Inflammatory macrophage treated with lipopolysaccharide for 4 hours (primary cell): ENCODE measurements around the gene FBXL5.
A peak's percentile ranks its signal among the peaks of the same experiment; 100 is the strongest.

Source experiments
- DNase-seq: peaks from one replicate; pipeline ENCODE4 v3.0.0-alpha.2; 2020

FBXL5 gene

GRCh38 chr4:15676899-15677298 lies 21.7 kb upstream of the FBXL5 start:
- no peak for DNase-seq

DNA sequence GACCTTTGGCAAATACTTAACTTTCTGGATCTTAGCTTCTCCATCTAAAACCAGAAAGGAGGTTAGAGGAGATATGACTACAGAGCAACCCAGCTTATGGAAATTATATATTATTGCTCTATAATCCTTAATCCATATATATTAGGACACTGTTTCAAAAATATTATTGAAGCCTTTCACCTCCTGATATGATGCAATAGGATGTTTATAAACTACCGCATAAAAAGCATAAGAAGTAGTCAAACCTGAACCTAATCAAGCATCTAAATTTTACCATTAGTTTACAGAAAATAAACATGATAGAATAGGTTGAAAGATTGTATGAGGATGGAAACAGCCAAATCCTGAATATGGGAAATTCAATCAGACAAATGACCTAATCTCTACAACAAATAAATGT lies 20.9 kb upstream of the FBXL5 start:
- DNase-seq, result no peak

- DNase-seq, result peak; percentile 66
Observed at GRCh38 chr4:15675356-15675755, 20.2 kb upstream of the FBXL5 start.

- no peak for DNase-seq
Observed at GRCh38 chr4:15674926-15675325, 19.8 kb upstream of the FBXL5 start.

- DNase-seq, result peak; percentile 68
Observed at GRCh38 chr4:15674046-15674445, 18.9 kb upstream of the FBXL5 start.

GRCh38 chr4:15673337-15673736 lies 18.2 kb upstream of the FBXL5 start:
- no peak for DNase-seq

DNA sequence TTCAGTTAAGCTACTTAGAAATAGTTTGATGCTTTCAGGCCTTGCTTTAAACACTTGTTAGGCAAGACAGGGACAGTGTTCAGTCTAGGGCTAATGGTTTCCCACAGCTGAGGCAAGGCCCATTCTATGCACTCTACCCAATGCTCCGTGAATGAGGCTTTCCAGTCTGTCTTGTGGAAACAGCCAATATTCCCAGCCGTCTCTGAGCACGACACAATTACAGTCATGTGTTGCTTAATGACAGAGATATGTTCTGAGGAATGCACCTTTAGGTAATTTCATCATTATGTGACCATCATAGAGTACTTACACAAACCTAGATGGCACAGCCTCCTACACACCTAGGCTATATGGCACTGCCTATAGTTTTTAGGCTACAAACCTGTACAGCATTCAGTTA lies 16.9 kb upstream of the FBXL5 start:
- no peak for DNase-seq

- no peak for DNase-seq
Observed at GRCh38 chr4:15670576-15670975, 15.4 kb upstream of the FBXL5 start.

GRCh38 chr4:15668566-15669435 lies 13.6 kb upstream of the FBXL5 start:
- no peak for DNase-seq

DNA sequence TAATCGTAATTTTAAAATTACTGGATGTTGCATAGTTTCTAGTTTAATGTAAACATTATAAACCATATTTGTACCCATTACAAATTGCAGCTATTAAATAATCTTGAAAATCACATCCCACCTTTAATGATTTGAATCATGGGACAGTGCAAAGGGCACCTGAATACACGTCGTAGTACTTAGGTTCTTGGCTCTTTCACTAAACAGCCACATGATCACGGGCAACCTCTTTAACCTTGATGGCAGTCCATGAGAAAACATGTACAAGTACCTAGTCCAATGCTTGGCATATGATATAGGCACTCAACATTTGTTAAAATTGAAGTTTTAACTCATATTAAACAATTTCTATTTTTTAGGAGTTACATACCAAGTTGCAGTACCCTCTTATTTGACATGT lies 11.8 kb upstream of the FBXL5 start:
- DNase-seq, result no peak

DNA sequence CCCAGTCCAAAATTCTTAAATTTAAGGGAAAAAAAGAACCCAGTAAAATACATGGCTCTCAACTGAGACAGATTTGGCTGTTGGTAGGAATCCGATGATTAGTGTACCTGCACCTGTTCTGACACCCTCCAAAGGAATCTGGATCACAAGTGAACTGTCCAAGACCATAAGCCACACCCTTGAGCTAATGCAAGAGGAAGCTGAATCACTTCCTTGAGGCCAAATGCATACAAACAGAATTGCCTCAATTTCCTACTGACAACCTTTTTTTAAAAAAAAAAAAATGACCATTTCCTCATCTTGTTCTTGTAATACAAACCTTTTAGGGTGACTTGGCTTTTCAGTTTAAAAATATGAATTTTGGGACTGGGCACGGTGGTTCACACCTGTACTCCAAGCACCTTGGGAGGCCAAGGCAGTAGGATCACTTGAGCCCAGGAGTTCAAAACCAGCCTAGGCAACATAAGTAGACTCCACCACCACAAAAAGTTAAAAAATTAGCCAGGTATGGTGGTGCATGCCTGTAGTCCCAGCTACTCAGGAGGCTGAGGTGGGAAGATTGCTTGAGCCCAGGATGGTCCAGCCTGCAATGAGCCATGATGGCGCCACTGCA lies 10.7 kb upstream of the FBXL5 start:
- DNase-seq, result peak; percentile 95

DNA sequence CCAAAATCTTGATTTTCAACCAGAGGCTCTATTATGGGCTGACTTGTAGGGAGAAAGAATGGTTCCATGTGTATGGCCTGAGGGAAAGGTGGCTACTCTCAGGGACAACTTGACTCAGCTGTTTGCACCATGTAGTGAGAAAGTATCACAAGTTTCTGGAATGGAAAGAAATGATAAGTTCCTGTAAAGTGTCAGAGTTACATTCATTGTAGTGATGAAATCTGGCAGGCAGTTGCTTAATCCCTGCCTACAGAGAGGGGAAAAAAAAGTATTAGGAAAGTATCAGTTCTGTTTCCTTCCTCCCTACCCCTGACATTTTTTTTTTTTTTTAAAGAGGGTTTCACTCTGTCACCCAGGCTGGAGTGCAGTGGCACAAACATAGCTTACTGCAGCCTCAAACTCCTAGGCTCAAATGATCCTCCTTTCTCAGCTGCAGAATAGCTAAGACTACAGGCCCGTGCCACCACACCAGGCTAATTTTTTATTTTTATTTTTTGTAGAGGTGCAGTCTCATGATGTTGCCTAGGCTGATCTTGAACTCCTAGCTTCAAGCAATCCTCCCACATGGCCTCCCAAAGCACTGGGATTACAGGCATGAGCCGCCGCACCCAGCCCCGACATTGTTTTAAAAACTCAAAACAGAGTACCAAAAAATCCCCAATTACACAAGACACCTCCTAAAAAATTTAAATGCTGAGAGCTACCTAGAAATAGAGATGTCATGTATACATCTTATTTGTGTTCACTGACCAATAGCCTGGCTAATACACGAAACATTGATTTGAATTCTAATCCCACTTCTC lies 4.8 kb upstream of the FBXL5 start:
- peak; percentile 98 for DNase-seq

DNA sequence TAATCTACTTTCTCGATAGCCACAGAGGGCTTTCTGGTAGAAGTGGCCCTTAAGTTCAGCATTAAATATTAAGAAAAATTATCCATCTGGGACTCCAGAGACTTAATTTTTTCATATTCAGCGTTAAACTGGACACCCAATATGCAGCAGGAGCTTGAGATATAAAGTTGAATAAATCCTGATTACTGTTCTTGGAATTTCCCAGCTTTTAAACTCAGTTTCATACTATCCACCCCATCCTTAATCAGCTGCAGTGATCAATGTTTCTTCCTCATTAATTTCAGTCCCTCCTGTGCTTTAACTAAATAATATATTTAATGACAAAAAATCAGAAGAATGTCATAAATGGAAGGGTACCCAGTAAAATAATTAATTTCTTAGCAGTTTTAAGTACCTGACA lies 3.6 kb upstream of the FBXL5 start:
- DNase-seq, result peak; percentile 46

DNA sequence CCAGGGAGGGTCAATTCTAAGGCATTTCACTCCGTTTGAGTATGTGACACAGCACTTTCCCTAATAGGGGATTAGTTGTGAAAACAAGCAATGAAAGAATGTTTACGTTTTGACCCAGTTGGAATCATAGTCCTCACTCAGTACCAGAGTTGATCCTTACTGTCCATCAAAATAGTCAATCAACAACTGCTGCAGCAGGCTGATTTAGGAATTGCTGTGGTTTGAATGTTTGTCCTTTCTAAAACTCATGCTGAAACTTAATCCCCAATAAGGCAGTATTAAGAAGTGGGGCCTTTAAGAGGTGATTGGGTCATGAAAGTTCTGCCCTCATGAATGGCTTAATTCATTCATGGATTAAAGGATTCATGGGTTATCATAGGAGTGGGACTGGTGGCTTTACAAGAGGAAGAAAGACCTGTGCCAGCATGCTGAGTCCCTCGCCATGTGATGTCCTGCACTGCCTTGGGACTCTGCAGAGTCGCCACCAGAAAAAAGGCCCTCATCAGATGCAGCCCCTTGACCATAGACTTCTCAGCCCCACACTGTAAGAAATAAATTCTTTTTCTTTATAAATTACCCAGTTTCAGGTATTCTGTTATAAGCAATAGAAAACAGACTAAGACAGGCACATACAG lies 3.1 kb upstream of the FBXL5 start:
- peak; percentile 54 for DNase-seq

- peak; percentile 39 for DNase-seq
Observed at GRCh38 chr4:15657366-15657765, 2.2 kb upstream of the FBXL5 start.

GRCh38 chr4:15656038-15656470 lies 897 bp upstream of the FBXL5 start:
- DNase-seq, result no peak

DNA sequence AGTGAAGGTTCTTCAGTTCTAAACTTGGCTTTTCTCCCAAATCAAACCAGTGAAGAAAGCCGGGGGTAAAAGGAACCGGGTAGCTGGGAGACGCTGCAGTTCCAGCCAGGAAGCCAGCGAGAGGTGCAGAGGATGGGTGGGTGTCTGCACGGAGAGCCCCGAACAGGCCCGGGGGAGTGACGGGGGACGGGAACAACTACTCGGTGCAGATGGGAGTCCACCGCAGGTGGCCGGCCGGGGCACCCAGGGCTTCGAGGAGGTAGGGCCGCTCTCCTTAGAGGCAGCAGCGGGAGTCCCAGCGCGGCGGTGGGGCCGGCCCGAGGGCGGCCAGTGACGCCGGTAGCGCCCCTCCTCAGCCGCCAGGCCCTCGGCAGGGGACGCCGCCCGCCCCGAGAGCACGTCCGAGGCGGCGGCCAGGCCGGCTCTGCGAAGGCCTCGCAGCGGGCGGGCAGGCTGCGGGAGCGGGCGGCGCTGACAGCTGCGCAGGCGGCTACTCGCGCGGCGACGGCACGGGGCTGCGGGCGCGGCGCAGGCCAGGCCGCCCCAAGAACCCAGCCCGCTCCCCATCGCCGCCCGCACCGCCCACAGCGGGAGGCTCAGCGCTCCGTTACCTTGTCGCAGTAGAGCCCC lies 449 bp downstream of the FBXL5 start:
- DNase-seq, result peak; percentile 39

GRCh38 chr4:15653864-15654592 lies 1.1 kb downstream of the FBXL5 start:
- DNase-seq, result peak; percentile 45

- DNase-seq, result peak; percentile 25
Observed at GRCh38 chr4:15653420-15653819, 1.7 kb downstream of the FBXL5 start.

DNA sequence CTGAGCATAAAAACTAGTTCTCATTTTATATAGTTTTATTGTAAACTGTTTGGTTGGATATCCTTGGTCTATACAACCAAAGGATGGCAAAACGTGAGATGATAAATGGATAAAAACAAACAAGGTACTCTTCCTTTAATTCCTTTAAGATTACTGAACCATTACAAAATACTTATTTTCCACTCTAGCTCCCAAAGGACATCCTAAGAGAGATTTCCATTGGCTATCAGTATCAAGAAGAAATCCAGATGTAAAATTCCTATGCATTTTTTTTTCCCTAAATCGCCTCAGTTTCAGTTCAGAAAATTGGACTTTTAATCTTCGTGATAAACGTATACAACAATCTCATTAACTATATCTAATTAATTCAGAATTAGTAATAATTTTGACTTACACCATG lies 2.3 kb downstream of the FBXL5 start:
- no peak for DNase-seq

GRCh38 chr4:15652191-15652590 lies 3.0 kb downstream of the FBXL5 start:
- DNase-seq, result no peak

DNA sequence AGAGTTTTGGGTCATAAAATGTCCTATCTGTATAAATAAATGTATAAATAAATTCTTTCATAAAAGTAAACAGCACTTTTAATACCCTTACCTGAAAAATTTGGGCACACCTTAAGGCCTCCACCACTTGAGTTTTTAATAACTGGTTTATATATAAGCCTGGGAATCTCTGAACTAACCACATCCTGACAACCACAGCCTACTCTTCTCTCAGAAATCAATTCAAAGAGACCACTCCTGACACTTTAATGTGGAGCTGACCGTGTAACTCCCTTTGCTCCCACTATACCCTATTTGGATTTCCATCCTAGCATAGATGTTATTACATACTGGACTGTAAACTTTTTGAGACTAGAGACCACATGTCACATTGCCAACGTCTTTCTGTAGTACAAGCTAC lies 3.5 kb downstream of the FBXL5 start:
- no peak for DNase-seq
